Measurements from ENCODE around the gene CNTN5.
A peak's percentile ranks its signal among the peaks of the same experiment; 100 is the strongest.

The CNTN5 gene

GRCh38 chr11:99368583-99368982 is 347.8 kb downstream of the CNTN5 start:
- peak; percentile 91 for DNase-seq
- no peak overlapping the region for H3K9ac ChIP-seq (ENCODE audit: low read length)
- H4K8ac ChIP-seq (ENCODE audit: low read length) = no peak overlapping the region
- H3K9me3 ChIP-seq (ENCODE audit: control insufficient read depth, low read length) = no peaks in the 10 kb centered on the region
- 72% methylated on average over 4 of the region's 5 CpGs for WGBS
- H3K79me1 ChIP-seq (replicated peaks; ENCODE audit: low read length, poor library complexity, severe bottlenecking) = no peaks in the 10 kb centered on the region
- no peak overlapping the region for H3K4me3 ChIP-seq (ENCODE audit: insufficient read depth in 1 of 2, low read depth in 1 of 2, low read length in 2 of 2)
- H2BK15ac ChIP-seq (ENCODE audit: low read depth, poor library complexity, severe bottlenecking) = no peak overlapping the region
- H2AFZ ChIP-seq (ENCODE audit: low read depth, low read length) = no peak overlapping the region
- no peak overlapping the region for H2BK12ac ChIP-seq (ENCODE audit: low read length in 2 of 2)
- H3K4me1 ChIP-seq (ENCODE audit: control insufficient read depth, insufficient read depth, low read depth, low read length) = no peaks in the 10 kb centered on the region
- no peaks in the 10 kb centered on the region for H3K36me3 ChIP-seq (ENCODE audit: control insufficient read depth in 1 of 2, insufficient read depth in 2 of 2, low read depth in 1 of 2, low read length in 2 of 2)
- no peaks in the 10 kb centered on the region for H3K27me3 ChIP-seq (ENCODE audit: control insufficient read depth in 1 of 2, insufficient read depth in 1 of 2, low read length in 2 of 2)
- no peak overlapping the region for H3K4ac ChIP-seq (ENCODE audit: low read depth in 1 of 2, low read length in 2 of 2)
- peak overlapping the region in 1 of 2 experiments; percentile 54 for H3K18ac ChIP-seq (ENCODE audit: low read depth in 1 of 2, low read length in 2 of 2)
- H3K4me2 ChIP-seq (ENCODE audit: low read length, poor library complexity, severe bottlenecking) = no peak overlapping the region
- no peak overlapping the region for H2BK5ac ChIP-seq (ENCODE audit: low read depth, low read length, poor library complexity, severe bottlenecking)
- no peak overlapping the region for H3K27ac ChIP-seq (ENCODE audit: low read length, poor library complexity, severe bottlenecking)
- no peak overlapping the region for H2BK120ac ChIP-seq (ENCODE audit: low read depth, low read length)
- H3K14ac ChIP-seq (ENCODE audit: low read length in 2 of 2) = no peak overlapping the region
- H4K91ac ChIP-seq (ENCODE audit: low read length) = no peak overlapping the region
- H2AK5ac ChIP-seq (ENCODE audit: low read length, severe bottlenecking) = no peak overlapping the region
- no peak overlapping the region for H3K23ac ChIP-seq (ENCODE audit: low read length in 2 of 2)

DNA sequence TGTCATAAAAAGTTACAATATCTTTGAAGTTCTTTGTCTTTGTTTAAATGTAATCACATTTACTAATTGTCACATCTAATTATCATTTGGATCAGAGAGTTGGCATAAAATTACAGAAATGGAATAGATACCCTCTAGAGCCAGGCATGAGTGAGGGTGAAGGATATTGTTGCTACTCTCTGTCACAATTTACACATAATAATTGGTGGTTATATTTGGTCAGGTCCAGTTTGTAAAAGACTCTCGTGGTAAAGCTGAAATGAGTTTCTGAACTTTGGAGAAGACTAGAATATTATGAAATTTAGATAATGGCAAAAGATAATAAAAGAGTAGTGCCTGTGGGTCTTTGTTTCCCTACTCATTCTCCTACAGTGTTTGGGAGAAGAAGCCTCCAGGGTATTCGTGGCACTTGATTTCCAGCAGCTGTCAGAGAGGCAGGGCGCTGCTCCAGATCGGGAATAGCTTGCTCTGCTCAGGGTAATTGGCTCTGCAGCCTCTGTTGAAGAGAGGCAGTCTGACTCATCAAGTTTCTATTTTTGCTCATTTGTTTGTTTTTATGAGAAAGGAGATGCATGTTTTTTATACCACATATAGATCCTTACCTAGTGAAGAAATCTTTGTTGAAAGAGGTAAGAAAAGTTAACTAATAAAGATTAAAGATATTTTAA is 349.9 kb downstream of the CNTN5 start:
- no peaks in the 10 kb centered on the region for H3K27me3 ChIP-seq (ENCODE audit: control insufficient read depth in 1 of 2, insufficient read depth in 1 of 2, low read length in 2 of 2)
- no peaks in the 10 kb centered on the region for H3K36me3 ChIP-seq (ENCODE audit: control insufficient read depth in 1 of 2, insufficient read depth in 2 of 2, low read depth in 1 of 2, low read length in 2 of 2)
- no peak overlapping the region for H2AFZ ChIP-seq (ENCODE audit: low read depth, low read length)
- DNase-seq = peak; percentile 91
- H4K91ac ChIP-seq (ENCODE audit: low read length) = no peak overlapping the region
- H3K4me3 ChIP-seq (ENCODE audit: insufficient read depth in 1 of 2, low read depth in 1 of 2, low read length in 2 of 2) = peak overlapping the region in 1 of 2 experiments; percentile 60
- H3K9ac ChIP-seq (ENCODE audit: low read length) = peak overlapping the region; percentile 6
- H2BK12ac ChIP-seq (ENCODE audit: low read length in 2 of 2) = no peak overlapping the region
- no peak overlapping the region for H3K18ac ChIP-seq (ENCODE audit: low read depth in 1 of 2, low read length in 2 of 2)
- H3K14ac ChIP-seq (ENCODE audit: low read length in 2 of 2) = no peak overlapping the region
- no peaks in the 10 kb centered on the region for H3K79me1 ChIP-seq (replicated peaks; ENCODE audit: low read length, poor library complexity, severe bottlenecking)
- H3K27ac ChIP-seq (ENCODE audit: low read length, poor library complexity, severe bottlenecking) = no peak overlapping the region
- H2BK120ac ChIP-seq (ENCODE audit: low read depth, low read length) = no peak overlapping the region
- H3K9me3 ChIP-seq (ENCODE audit: control insufficient read depth, low read length) = no peaks in the 10 kb centered on the region
- no peak overlapping the region for H2BK15ac ChIP-seq (ENCODE audit: low read depth, poor library complexity, severe bottlenecking)
- 18% methylated on average over 4 of the region's 4 CpGs for WGBS
- no peak overlapping the region for H2AK5ac ChIP-seq (ENCODE audit: low read length, severe bottlenecking)
- H2BK5ac ChIP-seq (ENCODE audit: low read depth, low read length, poor library complexity, severe bottlenecking) = no peak overlapping the region
- H3K4me2 ChIP-seq (ENCODE audit: low read length, poor library complexity, severe bottlenecking) = no peak overlapping the region
- no peak overlapping the region for H4K8ac ChIP-seq (ENCODE audit: low read length)
- no peak overlapping the region for H3K23ac ChIP-seq (ENCODE audit: low read length in 2 of 2)
- H3K4me1 ChIP-seq (ENCODE audit: control insufficient read depth, insufficient read depth, low read depth, low read length) = no peaks in the 10 kb centered on the region
- H3K4ac ChIP-seq (ENCODE audit: low read depth in 1 of 2, low read length in 2 of 2) = no peak overlapping the region

- H3K4ac ChIP-seq (ENCODE audit: low read depth in 1 of 2, low read length in 2 of 2) = no peak overlapping the region
- H3K4me3 ChIP-seq (ENCODE audit: insufficient read depth in 1 of 2, low read depth in 1 of 2, low read length in 2 of 2) = no peak overlapping the region
- H2BK120ac ChIP-seq (ENCODE audit: low read depth, low read length) = no peak overlapping the region
- no CpG with 5 or more reads among the region's 1 CpG for WGBS
- no peak overlapping the region for H3K14ac ChIP-seq (ENCODE audit: low read length in 2 of 2)
- H3K23ac ChIP-seq (ENCODE audit: low read length in 2 of 2) = no peak overlapping the region
- H2AK5ac ChIP-seq (ENCODE audit: low read length, severe bottlenecking) = no peak overlapping the region
- no peak overlapping the region for H2BK5ac ChIP-seq (ENCODE audit: low read depth, low read length, poor library complexity, severe bottlenecking)
- H2AFZ ChIP-seq (ENCODE audit: low read depth, low read length) = no peak overlapping the region
- H3K36me3 ChIP-seq (ENCODE audit: control insufficient read depth in 1 of 2, insufficient read depth in 2 of 2, low read depth in 1 of 2, low read length in 2 of 2) = no peaks in the 10 kb centered on the region
- no peaks in the 10 kb centered on the region for H3K9me3 ChIP-seq (ENCODE audit: control insufficient read depth, low read length)
- peak; percentile 42 for DNase-seq
- no peak overlapping the region for H4K8ac ChIP-seq (ENCODE audit: low read length)
- no peak overlapping the region for H2BK15ac ChIP-seq (ENCODE audit: low read depth, poor library complexity, severe bottlenecking)
- no peaks in the 10 kb centered on the region for H3K27me3 ChIP-seq (ENCODE audit: control insufficient read depth in 1 of 2, insufficient read depth in 1 of 2, low read length in 2 of 2)
- no peak overlapping the region for H3K4me2 ChIP-seq (ENCODE audit: low read length, poor library complexity, severe bottlenecking)
- H4K91ac ChIP-seq (ENCODE audit: low read length) = no peak overlapping the region
- H3K18ac ChIP-seq (ENCODE audit: low read depth in 1 of 2, low read length in 2 of 2) = no peak overlapping the region
- no peak overlapping the region for H3K27ac ChIP-seq (ENCODE audit: low read length, poor library complexity, severe bottlenecking)
- H3K9ac ChIP-seq (ENCODE audit: low read length) = no peak overlapping the region
- H3K79me1 ChIP-seq (replicated peaks; ENCODE audit: low read length, poor library complexity, severe bottlenecking) = no peaks in the 10 kb centered on the region
- no peaks in the 10 kb centered on the region for H3K4me1 ChIP-seq (ENCODE audit: control insufficient read depth, insufficient read depth, low read depth, low read length)
- H2BK12ac ChIP-seq (ENCODE audit: low read length in 2 of 2) = no peak overlapping the region
These were observed 350.5 kb downstream of the CNTN5 start for GRCh38 chr11:99371257-99371656.

DNA sequence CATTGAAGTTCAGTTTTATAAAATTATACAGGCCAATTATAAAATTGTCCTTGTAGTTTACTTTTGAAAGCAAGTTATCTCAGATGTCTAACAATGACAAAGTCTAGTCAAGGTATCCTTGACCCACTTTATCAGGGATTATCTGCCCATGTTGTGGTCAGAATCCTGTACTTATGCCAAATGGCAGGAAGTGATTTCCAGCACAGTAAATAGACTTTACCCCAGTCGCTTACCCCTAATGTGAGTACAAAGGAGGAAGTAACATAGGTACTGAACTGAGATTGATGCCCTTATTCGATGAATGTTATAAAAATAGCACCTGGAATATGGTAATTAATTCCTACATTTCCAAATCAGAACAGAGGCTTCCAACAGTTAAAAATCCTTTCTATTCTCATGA is 355.7 kb downstream of the CNTN5 start:
- no peaks in the 10 kb centered on the region for H3K79me1 ChIP-seq (replicated peaks; ENCODE audit: low read length, poor library complexity, severe bottlenecking)
- no peak overlapping the region for H2BK5ac ChIP-seq (ENCODE audit: low read depth, low read length, poor library complexity, severe bottlenecking)
- no peak overlapping the region for H2BK120ac ChIP-seq (ENCODE audit: low read depth, low read length)
- H3K23ac ChIP-seq (ENCODE audit: low read length in 2 of 2) = no peak overlapping the region
- no peak for DNase-seq
- H3K4ac ChIP-seq (ENCODE audit: low read depth in 1 of 2, low read length in 2 of 2) = no peak overlapping the region
- no peaks in the 10 kb centered on the region for H3K36me3 ChIP-seq (ENCODE audit: control insufficient read depth in 1 of 2, insufficient read depth in 2 of 2, low read depth in 1 of 2, low read length in 2 of 2)
- no peaks in the 10 kb centered on the region for H3K9me3 ChIP-seq (ENCODE audit: control insufficient read depth, low read length)
- H3K27ac ChIP-seq (ENCODE audit: low read length, poor library complexity, severe bottlenecking) = no peak overlapping the region
- H3K4me1 ChIP-seq (ENCODE audit: control insufficient read depth, insufficient read depth, low read depth, low read length) = no peaks in the 10 kb centered on the region
- no peak overlapping the region for H3K9ac ChIP-seq (ENCODE audit: low read length)
- no peak overlapping the region for H2AK5ac ChIP-seq (ENCODE audit: low read length, severe bottlenecking)
- no CpG with 5 or more reads among the region's 2 CpGs for WGBS
- no peak overlapping the region for H3K4me2 ChIP-seq (ENCODE audit: low read length, poor library complexity, severe bottlenecking)
- no peak overlapping the region for H2BK15ac ChIP-seq (ENCODE audit: low read depth, poor library complexity, severe bottlenecking)
- H2AFZ ChIP-seq (ENCODE audit: low read depth, low read length) = no peak overlapping the region
- no peak overlapping the region for H3K4me3 ChIP-seq (ENCODE audit: insufficient read depth in 1 of 2, low read depth in 1 of 2, low read length in 2 of 2)
- no peak overlapping the region for H3K18ac ChIP-seq (ENCODE audit: low read depth in 1 of 2, low read length in 2 of 2)
- no peak overlapping the region for H4K8ac ChIP-seq (ENCODE audit: low read length)
- no peak overlapping the region for H3K14ac ChIP-seq (ENCODE audit: low read length in 2 of 2)
- no peak overlapping the region for H2BK12ac ChIP-seq (ENCODE audit: low read length in 2 of 2)
- no peaks in the 10 kb centered on the region for H3K27me3 ChIP-seq (ENCODE audit: control insufficient read depth in 1 of 2, insufficient read depth in 1 of 2, low read length in 2 of 2)
- H4K91ac ChIP-seq (ENCODE audit: low read length) = no peak overlapping the region

Measured in mesenchymal stem cell (in vitro differentiated cells and primary cell).